ENCODE measurements around the gene PLBD1. TPM values are rescaled to one million over a fixed set of nuclear protein-coding genes. Genes with fewer than 3 reads are reported as not detected.

PLBD1 gene
- total RNA-seq, 1 experiment from 2014 or later: 75.3 TPM

DNA sequence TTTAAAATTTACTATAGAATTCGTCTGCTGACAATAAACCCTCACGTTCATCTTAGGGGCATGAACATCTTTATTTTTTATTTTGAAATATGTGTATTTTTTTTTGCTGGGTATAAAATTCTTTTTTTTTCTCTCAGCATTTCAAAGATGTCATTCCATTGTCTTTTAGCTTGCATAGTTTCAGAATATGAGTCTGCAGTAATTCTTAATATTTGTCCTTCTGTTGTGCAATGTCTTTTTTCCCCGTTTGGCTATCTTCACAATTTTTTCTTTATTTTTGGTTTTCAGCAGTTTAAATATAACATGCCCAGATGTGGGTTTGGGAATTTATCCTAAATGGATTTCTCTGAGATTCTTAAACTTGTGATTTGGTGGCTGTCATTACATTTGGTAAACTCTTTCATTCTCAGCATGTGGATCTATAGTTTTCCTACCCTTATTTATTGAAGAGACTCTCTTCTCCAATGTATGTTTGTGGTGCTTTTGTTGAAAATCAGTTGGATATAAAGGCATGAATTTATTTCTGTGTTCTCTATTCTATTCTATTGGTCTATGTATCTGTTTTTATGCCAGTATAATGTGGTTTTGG, 37.8 kb upstream of the PLBD1 start:
- Mint-ChIP-seq H3K36me3 (ENCODE audit: insufficient read depth, unreplicated experiment) (no peaks in the 10 kb centered on the region), H3K27me3 (ENCODE audit: unreplicated experiment) (no peaks in the 10 kb centered on the region), H3K27ac (ENCODE audit: unreplicated experiment) (no peak overlapping the region), H3K4me1 (ENCODE audit: low read depth, unreplicated experiment) (peaks cover 13% of the 10 kb centered on the region), H3K9me3 (ENCODE audit: low read depth, unreplicated experiment) (peaks cover 21% of the 10 kb centered on the region), H3K4me3 (ENCODE audit: low read depth, unreplicated experiment) (no peak overlapping the region)
- no peak for TF ChIP-seq CTCF (IDR thresholded peaks at IDR 0.05; ENCODE audit: unreplicated experiment)
- DNase-seq: no peak
- intact Hi-C loops (cut with micrococcal nuclease; ENCODE audit: unreplicated experiment): no loop called here
- no TSS peak for BruUV-seq (replicated peaks)
- CTCF ChIA-PET: interaction anchor here (0.6 kb wide), 1 partner anchor 268 kb away, joined by 7 read pairs; no protein-coding TSS in a partner anchor

DNA sequence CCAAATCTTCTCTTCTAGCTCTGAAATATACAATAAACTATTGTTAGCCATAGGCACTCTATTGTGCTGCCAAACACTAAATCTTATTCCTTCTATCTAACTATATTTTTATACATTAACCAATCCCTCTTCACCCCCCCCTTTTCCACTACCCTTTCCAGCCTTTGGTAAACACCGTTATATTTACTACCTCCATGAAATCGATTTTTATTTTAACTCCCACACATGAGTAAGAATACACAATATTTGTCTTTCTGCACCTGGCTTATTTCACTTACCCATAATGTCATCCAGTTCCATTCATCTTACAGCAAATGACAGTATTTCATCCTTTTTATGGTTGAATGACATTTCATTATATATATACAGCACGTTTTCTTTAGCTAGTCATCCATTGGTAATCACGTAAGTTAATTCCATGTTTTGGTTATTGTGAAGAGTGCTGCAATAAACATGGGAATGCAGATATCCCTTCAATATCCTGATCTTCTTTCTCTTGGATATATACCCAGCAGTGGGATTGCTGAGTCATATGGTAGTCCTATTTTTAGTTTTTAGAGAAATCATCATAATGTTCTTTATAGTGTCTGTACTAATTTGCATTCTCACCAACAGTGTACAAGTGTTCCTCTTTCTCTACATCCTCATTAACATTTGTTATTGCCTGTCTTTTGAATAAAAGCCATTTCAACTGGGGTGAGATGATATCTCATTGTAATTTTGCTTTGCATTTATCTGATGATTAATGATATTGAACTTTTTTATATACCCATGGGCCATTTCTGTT, 34.2 kb upstream of the PLBD1 start:
- DNase-seq: no peak
- no peak for TF ChIP-seq CTCF (IDR thresholded peaks at IDR 0.05; ENCODE audit: unreplicated experiment)
- CTCF ChIA-PET: interaction anchor here (0.7 kb wide), 1 partner anchor 618 kb away, joined by 3 read pairs; no protein-coding TSS in a partner anchor
- Mint-ChIP-seq H3K9me3 (ENCODE audit: low read depth, unreplicated experiment) (peaks cover 16% of the 10 kb centered on the region), H3K27me3 (ENCODE audit: unreplicated experiment) (no peaks in the 10 kb centered on the region), H3K36me3 (ENCODE audit: insufficient read depth, unreplicated experiment) (no peaks in the 10 kb centered on the region), H3K27ac (ENCODE audit: unreplicated experiment) (no peak overlapping the region), H3K4me1 (ENCODE audit: low read depth, unreplicated experiment) (peaks cover 13% of the 10 kb centered on the region), H3K4me3 (ENCODE audit: low read depth, unreplicated experiment) (no peak overlapping the region)
- BruUV-seq (replicated peaks): no TSS peak
- intact Hi-C loops (cut with micrococcal nuclease; ENCODE audit: unreplicated experiment): no loop called here

DNA sequence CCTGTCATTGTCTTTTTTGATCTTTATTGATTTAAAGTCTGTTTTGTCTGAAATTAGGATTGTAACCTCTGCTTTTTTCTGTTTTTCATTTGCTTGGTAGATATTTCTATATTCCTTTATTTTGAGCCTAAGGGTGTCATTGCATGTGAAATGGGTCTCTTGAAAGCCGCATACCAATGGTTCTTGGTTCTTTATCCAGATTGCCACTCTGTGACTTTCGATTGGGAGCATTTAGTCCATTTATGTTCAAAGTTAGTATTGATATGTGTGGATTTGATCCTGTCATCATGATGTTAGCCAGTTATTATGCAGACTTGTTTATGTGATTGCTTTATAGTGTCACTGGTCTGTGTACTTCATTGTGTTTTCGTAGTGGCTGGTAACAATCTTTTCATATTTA, 29.8 kb upstream of the PLBD1 start:
- intact Hi-C loops (cut with micrococcal nuclease; ENCODE audit: unreplicated experiment): no loop called here
- TF ChIP-seq CTCF (IDR thresholded peaks at IDR 0.05; ENCODE audit: unreplicated experiment): no peak
- BruUV-seq (replicated peaks): no TSS peak
- DNase-seq: no peak
- Mint-ChIP-seq H3K36me3 (ENCODE audit: insufficient read depth, unreplicated experiment) (no peaks in the 10 kb centered on the region), H3K27ac (ENCODE audit: unreplicated experiment) (no peak overlapping the region), H3K27me3 (ENCODE audit: unreplicated experiment) (no peaks in the 10 kb centered on the region), H3K4me1 (ENCODE audit: low read depth, unreplicated experiment) (peaks cover 13% of the 10 kb centered on the region), H3K4me3 (ENCODE audit: low read depth, unreplicated experiment) (no peak overlapping the region), H3K9me3 (ENCODE audit: low read depth, unreplicated experiment) (peaks cover 7% of the 10 kb centered on the region)
- CTCF ChIA-PET: no interaction called here

DNA sequence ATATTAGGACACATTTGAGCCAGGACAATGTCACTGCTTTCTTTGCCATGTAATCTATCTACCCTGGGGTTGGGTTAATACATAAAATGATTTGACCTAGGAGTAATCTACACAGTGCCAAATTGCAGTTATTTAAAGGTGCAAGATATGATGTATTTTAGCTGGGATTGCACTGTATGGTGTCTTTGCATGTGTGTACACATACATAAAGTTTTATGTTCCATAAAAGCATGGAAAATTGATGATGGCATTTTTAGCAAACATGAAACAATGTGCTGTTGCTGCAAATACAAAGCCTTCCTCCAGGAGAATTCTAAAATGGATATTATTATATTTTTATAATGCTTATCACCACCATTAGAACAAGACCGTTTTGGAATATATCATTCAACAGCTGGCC, 24.0 kb upstream of the PLBD1 start:
- Mint-ChIP-seq H3K4me3 (ENCODE audit: low read depth, unreplicated experiment) (no peak overlapping the region), H3K27ac (ENCODE audit: unreplicated experiment) (no peak overlapping the region), H3K36me3 (ENCODE audit: insufficient read depth, unreplicated experiment) (no peaks in the 10 kb centered on the region), H3K27me3 (ENCODE audit: unreplicated experiment) (no peaks in the 10 kb centered on the region), H3K4me1 (ENCODE audit: low read depth, unreplicated experiment) (no peaks in the 10 kb centered on the region), H3K9me3 (ENCODE audit: low read depth, unreplicated experiment) (no peaks in the 10 kb centered on the region)
- CTCF ChIA-PET: no interaction called here
- intact Hi-C loops (cut with micrococcal nuclease; ENCODE audit: unreplicated experiment): no loop called here
- BruUV-seq (replicated peaks): no TSS peak
- no peak for TF ChIP-seq CTCF (IDR thresholded peaks at IDR 0.05; ENCODE audit: unreplicated experiment)
- DNase-seq: no peak
